Astrocyte of the spinal cord (primary cell): ENCODE results near the gene XYLB.

Source experiments
- DNase-seq: peaks from one replicate; pipeline ENCODE4 v3.0.0; 2011; ENCODE audit warnings: low read depth, low spot score
- H3K4me3 ChIP-seq: 2 replicates; pipeline ENCODE4 v1.5.1; 2011; ENCODE audit warnings: low read depth, mild to moderate bottlenecking, low read length, moderate library complexity
- in situ Hi-C: cut with HindIII; loops from 2 replicates; pipeline ENCODE4 v1.10.0; 2017; ENCODE audit warnings: low sequenced_read_pairs
- TF ChIP-seq, protein P1 (sequence below): IDR thresholded peaks from 2 replicates; pipeline ENCODE4 v1.5.1; 2012; ENCODE audit warnings: low read depth, mild to moderate bottlenecking, low read length, inconsistent platforms

Gene XYLB

GRCh38 chr3:38446085-38446686 lies 99.6 kb downstream of the XYLB start:
- H3K4me3 ChIP-seq = no peak overlapping the region
- in situ Hi-C loops = no loop called here
- no peak for DNase-seq
- TF ChIP-seq, protein P1, sequence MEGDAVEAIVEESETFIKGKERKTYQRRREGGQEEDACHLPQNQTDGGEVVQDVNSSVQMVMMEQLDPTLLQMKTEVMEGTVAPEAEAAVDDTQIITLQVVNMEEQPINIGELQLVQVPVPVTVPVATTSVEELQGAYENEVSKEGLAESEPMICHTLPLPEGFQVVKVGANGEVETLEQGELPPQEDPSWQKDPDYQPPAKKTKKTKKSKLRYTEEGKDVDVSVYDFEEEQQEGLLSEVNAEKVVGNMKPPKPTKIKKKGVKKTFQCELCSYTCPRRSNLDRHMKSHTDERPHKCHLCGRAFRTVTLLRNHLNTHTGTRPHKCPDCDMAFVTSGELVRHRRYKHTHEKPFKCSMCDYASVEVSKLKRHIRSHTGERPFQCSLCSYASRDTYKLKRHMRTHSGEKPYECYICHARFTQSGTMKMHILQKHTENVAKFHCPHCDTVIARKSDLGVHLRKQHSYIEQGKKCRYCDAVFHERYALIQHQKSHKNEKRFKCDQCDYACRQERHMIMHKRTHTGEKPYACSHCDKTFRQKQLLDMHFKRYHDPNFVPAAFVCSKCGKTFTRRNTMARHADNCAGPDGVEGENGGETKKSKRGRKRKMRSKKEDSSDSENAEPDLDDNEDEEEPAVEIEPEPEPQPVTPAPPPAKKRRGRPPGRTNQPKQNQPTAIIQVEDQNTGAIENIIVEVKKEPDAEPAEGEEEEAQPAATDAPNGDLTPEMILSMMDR = no peak

- in situ Hi-C loops = no loop called here
- TF ChIP-seq, protein P1 = no peak
- no peak overlapping the region for H3K4me3 ChIP-seq
- DNase-seq = no peak
Observed at GRCh38 chr3:38446812-38447211, 100.2 kb downstream of the XYLB start.

DNA sequence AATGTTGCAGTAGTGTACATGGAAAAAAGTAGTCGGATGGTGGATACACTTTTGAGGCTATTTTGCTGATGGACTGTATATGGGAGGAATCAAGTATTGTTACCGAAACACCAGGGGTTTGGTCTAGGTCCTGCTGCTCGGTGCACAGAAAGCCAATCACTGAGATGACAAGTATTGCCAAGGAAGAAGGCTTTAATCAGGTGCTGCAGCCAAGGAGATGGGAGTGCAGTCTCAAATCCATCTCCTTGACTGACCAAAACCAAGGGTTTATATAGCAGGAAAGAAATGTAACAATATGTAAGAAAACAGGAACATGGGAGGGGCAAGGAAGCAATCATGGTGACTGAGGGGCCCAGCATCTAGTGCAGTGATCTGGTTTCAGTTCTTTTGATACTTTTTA lies 104.3 kb downstream of the XYLB start:
- H3K4me3 ChIP-seq = no peak overlapping the region
- in situ Hi-C loops = no loop called here
- TF ChIP-seq, protein P1 = no peak
- DNase-seq = no peak

GRCh38 chr3:38453075-38453912 lies 106.7 kb downstream of the XYLB start, which contains the start of gene ACVR2B:
ACVR2B (plus strand) TSS chr3:38453890; CDS start chr3:38454323, 433 bp downstream.
- TF ChIP-seq, protein P1 = no peak
- DNase-seq = peak; percentile 66
- peak within 1 kb of the TSS; percentile 67 for H3K4me3 ChIP-seq
- in situ Hi-C loops = no loop called here

GRCh38 chr3:38453913-38454177 lies 107.3 kb downstream of the XYLB start:
- H3K4me3 ChIP-seq = peak overlapping the region; percentile 67
- no peak for DNase-seq
- TF ChIP-seq, protein P1 = no peak
- in situ Hi-C loops = no loop called here

DNA sequence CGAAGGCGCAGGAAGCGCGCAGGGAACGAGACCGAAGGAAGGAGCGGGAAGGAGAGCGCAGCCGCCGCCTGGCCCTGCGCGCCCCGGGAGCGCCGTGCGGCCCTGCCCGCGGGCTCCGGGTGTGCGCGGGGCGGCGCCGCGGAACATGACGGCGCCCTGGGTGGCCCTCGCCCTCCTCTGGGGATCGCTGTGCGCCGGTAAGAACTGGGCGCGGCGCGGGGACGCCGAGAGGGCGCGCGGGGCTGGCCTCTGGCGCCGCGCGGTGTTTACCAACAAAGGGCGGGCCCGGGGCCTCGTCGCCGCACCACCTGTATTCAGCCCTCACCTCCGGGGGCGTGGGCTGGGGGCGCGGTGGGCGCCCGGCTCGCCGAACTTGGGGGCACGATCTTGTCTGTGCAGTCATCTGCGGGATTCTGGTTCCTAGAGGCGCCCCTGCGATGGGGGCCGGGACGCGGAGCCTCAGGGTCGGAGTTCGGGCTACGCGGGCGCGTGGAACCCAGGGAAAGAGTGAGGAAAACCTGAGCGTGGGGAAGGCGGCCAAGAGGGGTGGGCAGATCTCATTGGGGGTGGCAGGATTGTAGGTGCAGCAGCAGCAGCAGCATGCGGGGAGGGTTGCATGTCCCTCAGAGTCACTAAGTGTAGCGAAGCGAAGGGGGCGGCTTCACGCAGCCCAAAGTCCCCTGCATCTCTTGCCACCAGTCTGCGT lies 107.7 kb downstream of the XYLB start:
- peak; percentile 5 for DNase-seq
- in situ Hi-C loops = no loop called here

More for the DNA sequence above, 107.7 kb downstream of the XYLB start:
- peak overlapping the region; percentile 67 for H3K4me3 ChIP-seq
- TF ChIP-seq, protein P1 = no peak
